Spleen (tissue), 7 donors: ENCODE results near the gene GJA9.

Experiments used
- CTCF ChIP-seq, 11 experiments: fragments of 200-600 bp in 7 of 11; fragments of 450-650 bp in 4 of 11; sonication (generic) in 4 of 11; IDR thresholded peaks in 8 of 11; conservative IDR thresholded peaks in 3 of 11; 1 replicate in 7 of 11; 2 replicates in 4 of 11; pipeline versions ENCODE4 v1.4.0 to v1.8.0; 2016 to 2021; ENCODE audit warnings: antibody characterized with exemption in 11 of 11, inconsistent platforms in 4 of 11, mild to moderate bottlenecking in 1 of 11
- POLR2A ChIP-seq, 3 donors: fragments of 450-650 bp; IDR thresholded peaks; one replicate each; pipeline ENCODE4 v1.5.1; 2017; ENCODE audit warnings: antibody characterized with exemption in 3 of 3, mild to moderate bottlenecking in 1 of 3
- donor health status: DM: no; HTN: no; CAD: no; lungs with moderate emphysema.
- donor health status: DM: no; HTN: no; CAD: no.
- donor health status: DM: no; HTN: no; CAD: no.

DNA sequence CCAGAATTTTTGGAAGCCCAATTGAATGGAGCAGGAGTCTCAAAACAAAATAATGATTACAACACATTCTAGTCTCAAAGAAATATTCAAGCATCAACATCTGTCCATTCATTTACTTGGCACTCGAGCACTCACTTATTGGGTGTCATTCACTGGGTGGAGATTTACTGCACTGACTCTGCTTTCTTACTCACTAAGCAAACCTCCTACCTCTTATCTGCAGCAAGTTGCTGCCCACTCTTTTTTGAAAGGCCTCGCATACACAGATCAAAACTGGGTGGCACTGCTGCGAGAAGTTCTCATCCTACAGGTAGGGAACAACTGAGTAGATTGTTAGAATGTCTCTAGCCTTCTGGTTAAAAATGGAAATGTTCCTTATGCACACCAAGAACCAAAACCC is 42.2 kb upstream of the GJA9 start:
- no peak for TF ChIP-seq CTCF (IDR thresholded peaks at IDR 0.05 in 8 of 11, conservative IDR thresholded peaks at IDR 0.05 in 3 of 11)
- TF ChIP-seq POLR2A (IDR thresholded peaks at IDR 0.05) = no peak
